Esophagus muscularis mucosa (tissue), 4 donors: ENCODE measurements around the gene GRIFIN. TPM values are rescaled to one million over a fixed set of nuclear protein-coding genes. Genes with fewer than 3 reads are reported as not detected.

ENCODE experiments used
- DNase-seq: peaks from one replicate; pipeline ENCODE4 v3.0.0-alpha.2; 2017; ENCODE audit errors: extremely low spot score
- H3K27ac ChIP-seq, 4 donors: fragments of 200-600 bp; sonication (generic); replicated peaks in 1 of 4; 1 replicate in 3 of 4; 2 replicates in 1 of 4; pipeline ENCODE4 v1.5.1; 2016 to 2019; ENCODE audit warnings: mild to moderate bottlenecking in 1 of 4
- H3K27me3 ChIP-seq, 4 donors: fragments of 200-600 bp; sonication (generic); one replicate each; pipeline versions ENCODE4 v1.5.1 to v1.6.0; 2016 to 2019
- H3K36me3 ChIP-seq, 4 donors: fragments of 200-600 bp; sonication (generic); one replicate each; pipeline ENCODE4 v1.5.1; 2016 to 2019
- H3K4me1 ChIP-seq, 4 donors: fragments of 200-600 bp; sonication (generic); one replicate each; pipeline ENCODE4 v1.5.1; 2016 to 2019
- H3K4me3 ChIP-seq, 4 donors: fragments of 200-600 bp; sonication (generic); 1 replicate in 2 of 4; 2 replicates in 2 of 4; pipeline ENCODE4 v1.5.1; 2016 to 2019; ENCODE audit warnings: mild to moderate bottlenecking in 4 of 4, moderate library complexity in 1 of 4
- H3K9me3 ChIP-seq, 4 donors: fragments of 200-600 bp; sonication (generic); 1 replicate in 3 of 4; 2 replicates in 1 of 4; pipeline ENCODE4 v1.5.1; 2016 to 2019
- EP300 ChIP-seq: sonication (generic); formaldehyde crosslinking; IDR thresholded peaks from one replicate; pipeline ENCODE4 v1.6.1; 2017; ENCODE audit warnings: antibody characterized with exemption
- POLR2A ChIP-seq: fragments of 450-650 bp; IDR thresholded peaks from one replicate; pipeline ENCODE4 v1.6.1; 2017; ENCODE audit warnings: antibody characterized with exemption, moderate library complexity, mild to moderate bottlenecking, low read depth
- POLR2AphosphoS5 ChIP-seq, 2 donors: sonication (generic); formaldehyde crosslinking; IDR thresholded peaks; one replicate each; pipeline ENCODE4 v1.6.1; 2017; ENCODE audit warnings: antibody characterized with exemption in 2 of 2
- WGBS: methylation state at CpG from one replicate; pipeline ENCODE4 v1.1.5; 2018; 5-methylcytosine and 5-hydroxymethylcytosine counted together
- intact Hi-C: fragments of 100-400 bp; cut with DNase I; formaldehyde crosslinking; loops from one replicate; pipeline ENCODE4 v1.15.1; 2023
- total RNA-seq, 4 donors: library from RNA; depleted of rRNA; stranded (reverse); fragments of >200 nt; gene quantifications; one replicate each; pipeline versions ENCODE4 v1.1.0 to v1.2.1, GENCODE V29; 2016
- TF ChIP-seq, protein P1 (sequence below), 3 experiments: fragments of 200-600 bp in 2 of 3; fragments of 450-650 bp in 1 of 3; sonication (generic) in 2 of 3; IDR thresholded peaks; one replicate each; pipeline ENCODE4 v1.5.1; 2017 to 2019; ENCODE audit warnings: antibody characterized with exemption in 3 of 3, mild to moderate bottlenecking in 2 of 3, moderate library complexity in 1 of 3

GRIFIN gene, protein sequence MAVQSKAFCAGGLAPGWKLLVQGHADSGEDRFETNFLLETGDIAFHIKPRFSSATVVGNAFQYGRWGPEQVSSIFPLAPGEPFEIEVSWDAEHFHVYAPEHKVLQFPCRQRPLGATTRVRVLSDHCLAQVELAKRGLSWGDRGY
- not detected for total RNA-seq

DNA sequence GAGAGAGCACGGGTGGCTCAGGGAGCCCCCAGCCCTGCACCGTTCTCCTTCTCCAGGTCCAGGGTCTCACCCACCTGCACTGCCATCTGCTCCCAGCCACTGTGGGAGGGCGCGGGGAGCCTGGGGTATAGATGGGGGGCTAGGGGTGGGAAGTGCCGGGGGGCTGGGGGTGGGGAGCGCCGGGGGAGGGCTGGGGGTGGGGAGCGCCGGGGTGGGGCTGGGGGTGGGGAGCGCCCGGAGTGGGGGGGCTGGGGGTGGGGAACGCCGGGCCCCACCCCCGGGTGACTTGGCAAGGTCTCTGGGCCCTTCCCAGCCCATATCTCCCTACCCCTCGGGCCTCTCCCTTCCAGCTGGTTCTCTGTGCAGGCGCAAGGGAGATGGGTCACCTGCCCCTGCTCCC lies at the start of gene GRIFIN:
TSS of gene GRIFIN (minus strand) at position 101 of the 400 bp plus-strand sequence. CDS start at position 86, 15 bp downstream.
- Histone ChIP-seq H3K27ac (no peak within 1 kb of the TSS), H3K27me3 (peaks cover 0 to 74% (median 18%) of the 10 kb centered on the region in 4 donors), H3K4me3 (no peak within 1 kb of the TSS), H3K4me1 (peaks cover 28 to 37% (median 32%) of the 10 kb centered on the region in 4 donors), H3K9me3 (no peaks in the 10 kb centered on the region), H3K36me3 (no peaks in the 10 kb centered on the region)
- DNase-seq, result no peak
- TF ChIP-seq POLR2A, result no peak
- TF ChIP-seq, protein P1, sequence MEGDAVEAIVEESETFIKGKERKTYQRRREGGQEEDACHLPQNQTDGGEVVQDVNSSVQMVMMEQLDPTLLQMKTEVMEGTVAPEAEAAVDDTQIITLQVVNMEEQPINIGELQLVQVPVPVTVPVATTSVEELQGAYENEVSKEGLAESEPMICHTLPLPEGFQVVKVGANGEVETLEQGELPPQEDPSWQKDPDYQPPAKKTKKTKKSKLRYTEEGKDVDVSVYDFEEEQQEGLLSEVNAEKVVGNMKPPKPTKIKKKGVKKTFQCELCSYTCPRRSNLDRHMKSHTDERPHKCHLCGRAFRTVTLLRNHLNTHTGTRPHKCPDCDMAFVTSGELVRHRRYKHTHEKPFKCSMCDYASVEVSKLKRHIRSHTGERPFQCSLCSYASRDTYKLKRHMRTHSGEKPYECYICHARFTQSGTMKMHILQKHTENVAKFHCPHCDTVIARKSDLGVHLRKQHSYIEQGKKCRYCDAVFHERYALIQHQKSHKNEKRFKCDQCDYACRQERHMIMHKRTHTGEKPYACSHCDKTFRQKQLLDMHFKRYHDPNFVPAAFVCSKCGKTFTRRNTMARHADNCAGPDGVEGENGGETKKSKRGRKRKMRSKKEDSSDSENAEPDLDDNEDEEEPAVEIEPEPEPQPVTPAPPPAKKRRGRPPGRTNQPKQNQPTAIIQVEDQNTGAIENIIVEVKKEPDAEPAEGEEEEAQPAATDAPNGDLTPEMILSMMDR (IDR thresholded peaks at IDR 0.05), result no peak
- no peak for TF ChIP-seq EP300
- TF ChIP-seq POLR2AphosphoS5 (IDR thresholded peaks at IDR 0.05), result no peak
- WGBS, result 69% methylated on average over 7 of the region's 16 CpGs
- intact Hi-C loops, result no loop called here

DNA sequence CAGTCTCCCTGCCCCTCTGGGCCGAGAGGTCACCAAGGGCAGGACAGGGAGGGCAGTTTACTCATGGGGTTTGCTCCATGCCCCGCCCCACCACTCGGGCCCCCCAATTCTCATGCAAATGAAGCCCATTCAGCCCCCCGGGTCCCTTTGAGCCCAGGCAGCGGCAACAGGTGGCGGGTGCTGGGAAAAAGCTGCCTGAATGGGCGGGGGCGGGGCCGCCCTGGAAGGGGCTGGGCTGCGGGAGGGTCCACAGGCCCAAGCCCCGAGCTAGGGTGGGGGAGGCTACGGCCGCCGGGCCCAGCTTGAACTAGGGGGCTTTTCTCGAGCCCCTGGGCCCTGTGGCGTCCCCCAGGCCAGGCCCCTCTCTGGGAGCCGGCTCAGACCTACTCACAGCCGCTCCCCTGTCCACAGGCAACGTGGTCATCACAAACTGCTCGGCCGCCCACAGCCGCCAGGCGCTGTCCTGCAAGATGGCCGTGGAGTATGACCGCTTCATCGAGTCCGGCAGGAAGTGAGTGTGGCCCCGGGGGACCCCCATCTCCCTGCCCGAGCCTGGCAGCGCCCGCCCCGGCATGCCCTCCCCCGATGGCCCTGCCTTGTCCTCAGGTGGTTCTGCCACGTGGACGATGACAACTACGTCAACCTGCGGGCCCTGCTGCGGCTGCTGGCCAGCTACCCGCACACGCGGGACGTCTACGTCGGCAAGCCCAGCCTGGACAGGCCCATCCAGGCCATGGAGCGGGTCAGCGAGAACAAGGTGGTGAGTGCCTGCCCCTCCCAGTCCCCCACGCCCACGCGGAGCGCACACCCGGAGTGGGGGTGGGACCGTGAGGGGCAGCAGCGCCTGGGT lies 48.8 kb upstream of the GRIFIN start:
- 92% methylated on average over 11 of the region's 53 CpGs for WGBS

DNA sequence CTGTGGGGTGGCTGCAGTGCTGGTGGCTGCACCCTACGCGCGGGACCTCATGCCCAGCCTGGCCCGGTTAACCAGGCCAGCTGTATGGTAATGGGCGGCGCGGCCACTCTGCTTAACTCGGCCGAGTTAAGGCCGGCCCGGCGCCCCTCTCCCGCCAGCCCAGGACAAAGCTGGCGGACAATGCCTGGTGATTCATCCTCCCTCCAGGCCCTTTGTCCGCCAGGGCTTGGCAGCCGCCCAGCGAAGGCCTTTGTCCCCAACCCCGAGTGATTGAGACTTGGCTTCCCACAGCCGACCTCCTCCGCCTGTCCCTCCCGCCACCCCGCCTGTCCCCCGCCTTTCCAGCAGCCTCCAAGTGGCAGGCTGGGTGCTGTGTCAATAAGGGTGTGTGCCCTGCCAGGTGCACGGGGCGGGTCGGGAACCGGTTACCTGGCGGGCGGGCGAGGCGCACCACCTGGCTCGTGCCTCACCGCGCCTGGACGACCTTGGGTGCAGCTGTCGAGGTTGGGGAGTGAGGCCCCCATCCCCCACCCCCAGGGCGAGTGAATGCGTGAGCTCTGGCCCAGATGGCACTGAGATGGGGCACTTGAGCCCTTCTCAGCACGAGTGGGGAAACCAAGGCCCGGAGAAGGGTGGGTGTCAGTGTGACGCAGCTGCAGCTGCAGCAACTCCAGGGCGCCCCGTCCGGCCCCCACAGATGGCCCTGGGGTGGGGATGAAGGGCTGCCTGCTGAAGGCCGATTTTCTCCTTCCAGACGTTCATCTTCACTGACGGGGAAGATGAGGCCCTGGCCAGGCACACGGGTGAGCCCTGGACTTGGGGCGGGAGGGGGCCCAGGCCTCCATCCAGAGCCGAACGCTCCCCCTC lies 48.0 kb upstream of the GRIFIN start:
- Histone ChIP-seq H3K9me3 (no peaks in the 10 kb centered on the region), H3K36me3 (peaks cover 0 to 32% (median 17%) of the 10 kb centered on the region in 4 donors), H3K4me1 (peaks cover 57 to 95% (median 90%) of the 10 kb centered on the region in 4 donors), H3K27me3 (peaks cover 0 to 93% (median 41%) of the 10 kb centered on the region in 4 donors), H3K27ac (peak overlapping the region; percentile 12 to 58 (median 50)), H3K4me3 (peak overlapping the region; percentile 62 to 71 (median 64))
- TF ChIP-seq, protein P1 (IDR thresholded peaks at IDR 0.05), result no peak
- no peak for TF ChIP-seq POLR2A
- TF ChIP-seq EP300, result no peak
- peak in 1 of 2 donors; percentile 25 for TF ChIP-seq POLR2AphosphoS5 (IDR thresholded peaks at IDR 0.05)
- intact Hi-C loops, result no loop called here
- 27% methylated on average over 9 of the region's 51 CpGs for WGBS
- DNase-seq, result no peak

More for the DNA sequence above, 48.8 kb upstream of the GRIFIN start:
- peaks cover 64 to 100% (median 95%) of the 10 kb centered on the region in 4 donors for H3K4me1 ChIP-seq
- no peaks in the 10 kb centered on the region for H3K9me3 ChIP-seq
- H3K36me3 ChIP-seq, result peaks cover 0 to 32% (median 17%) of the 10 kb centered on the region in 4 donors
- intact Hi-C loops, result no loop called here
- no peak for DNase-seq
- H3K4me3 ChIP-seq, result no peak overlapping the region
- peaks cover 0 to 97% (median 41%) of the 10 kb centered on the region in 4 donors for H3K27me3 ChIP-seq
- no peak overlapping the region for H3K27ac ChIP-seq
- TF ChIP-seq POLR2AphosphoS5 (IDR thresholded peaks at IDR 0.05) (no peak), EP300 (no peak), POLR2A (no peak)
- TF ChIP-seq, protein P1 (IDR thresholded peaks at IDR 0.05), result no peak

DNA sequence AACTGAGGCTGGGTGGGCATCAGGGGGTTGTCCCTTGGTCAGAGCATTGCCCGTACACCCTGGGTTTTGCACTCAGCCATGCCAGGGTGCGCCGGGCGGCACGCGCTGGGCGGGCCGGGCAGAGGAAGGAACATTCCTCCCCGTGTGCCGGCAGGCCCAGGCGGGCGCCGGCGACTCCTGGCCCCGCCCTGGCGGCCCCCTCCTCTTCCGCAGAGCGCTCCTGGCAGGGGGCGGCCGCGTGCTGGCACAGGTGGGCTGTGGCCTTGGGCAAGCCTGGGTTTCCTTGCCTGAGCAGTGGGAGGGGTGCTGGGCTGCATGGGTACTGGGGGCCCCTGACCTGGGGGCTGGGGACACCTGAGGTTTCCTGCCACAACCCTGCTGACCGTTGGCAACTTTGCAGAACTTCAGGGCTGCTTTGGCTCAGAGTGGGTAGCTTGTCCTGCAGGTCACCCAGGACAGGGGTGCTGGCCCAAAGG lies 47.3 kb upstream of the GRIFIN start:
- Histone ChIP-seq H3K4me3 (peak overlapping the region; percentile 62 to 71 (median 64)), H3K4me1 (peaks cover 56 to 95% (median 90%) of the 10 kb centered on the region in 4 donors), H3K27ac (peak overlapping the region; percentile 12 to 58 (median 50)), H3K27me3 (peaks cover 0 to 93% (median 41%) of the 10 kb centered on the region in 4 donors), H3K9me3 (no peaks in the 10 kb centered on the region), H3K36me3 (peaks cover 0 to 29% (median 17%) of the 10 kb centered on the region in 4 donors)
- 20% methylated on average over 2 of the region's 22 CpGs for WGBS
- no peak for DNase-seq
- intact Hi-C loops, result no loop called here
- TF ChIP-seq, protein P1 (IDR thresholded peaks at IDR 0.05), result no peak
